Measurements from ENCODE around the gene SPINK13. TPM values are rescaled to one million over a fixed set of nuclear protein-coding genes. Genes with fewer than 3 reads are reported as not detected.
"Not testable (repeated sequence)": the region's sequence is repeated elsewhere in the genome, so short reads cannot be mapped to it uniquely, and the experiment has no call there.

SPINK13 gene
- polyA plus RNA-seq, 1 experiment = not detected

DNA sequence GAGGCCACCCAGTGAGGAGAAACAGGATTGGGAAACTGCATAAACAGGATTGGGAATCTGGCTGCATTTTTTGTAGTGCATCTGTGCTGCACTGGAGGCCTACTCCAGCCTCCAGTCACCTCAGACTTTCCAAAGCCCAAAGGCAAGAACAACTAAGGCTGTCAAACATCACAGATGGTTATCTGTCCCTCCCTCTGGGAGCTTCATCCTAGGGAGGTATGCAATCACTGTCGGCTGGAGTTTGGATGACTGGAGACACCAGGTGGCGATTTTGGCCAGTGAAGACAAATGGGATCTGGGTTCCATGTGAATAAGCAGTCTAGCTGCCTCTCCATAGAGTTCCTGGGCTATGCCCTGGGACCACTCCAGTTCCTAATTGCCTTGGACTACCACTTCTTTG is 9.3 kb upstream of the SPINK13 start:
- no peak overlapping the region for H3K4me3 ChIP-seq (ENCODE audit: low read depth, low read length)
- no peaks in the 10 kb centered on the region for H3K9me3 ChIP-seq (ENCODE audit: control insufficient read depth, insufficient read depth, low read length)
- ChIA-PET POLR2A (no interaction called here), CTCF (no interaction called here)
- TF ChIP-seq, protein P1, sequence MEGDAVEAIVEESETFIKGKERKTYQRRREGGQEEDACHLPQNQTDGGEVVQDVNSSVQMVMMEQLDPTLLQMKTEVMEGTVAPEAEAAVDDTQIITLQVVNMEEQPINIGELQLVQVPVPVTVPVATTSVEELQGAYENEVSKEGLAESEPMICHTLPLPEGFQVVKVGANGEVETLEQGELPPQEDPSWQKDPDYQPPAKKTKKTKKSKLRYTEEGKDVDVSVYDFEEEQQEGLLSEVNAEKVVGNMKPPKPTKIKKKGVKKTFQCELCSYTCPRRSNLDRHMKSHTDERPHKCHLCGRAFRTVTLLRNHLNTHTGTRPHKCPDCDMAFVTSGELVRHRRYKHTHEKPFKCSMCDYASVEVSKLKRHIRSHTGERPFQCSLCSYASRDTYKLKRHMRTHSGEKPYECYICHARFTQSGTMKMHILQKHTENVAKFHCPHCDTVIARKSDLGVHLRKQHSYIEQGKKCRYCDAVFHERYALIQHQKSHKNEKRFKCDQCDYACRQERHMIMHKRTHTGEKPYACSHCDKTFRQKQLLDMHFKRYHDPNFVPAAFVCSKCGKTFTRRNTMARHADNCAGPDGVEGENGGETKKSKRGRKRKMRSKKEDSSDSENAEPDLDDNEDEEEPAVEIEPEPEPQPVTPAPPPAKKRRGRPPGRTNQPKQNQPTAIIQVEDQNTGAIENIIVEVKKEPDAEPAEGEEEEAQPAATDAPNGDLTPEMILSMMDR (IDR thresholded peaks at IDR 0.05; ENCODE audit: low read depth, low read length) = no peak
- no peak overlapping the region for H3K27ac ChIP-seq (ENCODE audit: low read depth, low read length)
- H3K27me3 ChIP-seq (ENCODE audit: control insufficient read depth, insufficient read depth, low read length) = no peaks in the 10 kb centered on the region
- no peak for DNase-seq (ENCODE audit: low read depth, low spot score)

DNA sequence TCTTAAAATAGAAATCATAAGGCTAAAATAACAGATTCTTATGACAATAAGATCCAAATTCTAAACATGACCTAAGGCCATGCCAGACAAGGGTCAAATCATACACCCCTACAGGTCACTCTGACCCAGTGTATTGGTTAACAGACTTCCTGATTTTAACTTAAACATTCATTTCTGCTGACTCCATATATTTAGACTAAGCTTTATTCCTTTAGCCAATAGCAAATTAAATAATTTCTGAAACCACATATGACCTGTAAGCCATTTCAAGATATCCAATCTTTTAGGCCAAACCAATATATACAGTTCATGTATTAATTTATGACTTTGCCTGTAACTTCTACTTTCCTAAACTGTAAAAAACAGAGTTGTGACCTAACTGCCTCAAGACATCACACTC is 7.4 kb upstream of the SPINK13 start:
- no peak overlapping the region for H3K27ac ChIP-seq (ENCODE audit: low read depth, low read length)
- TF ChIP-seq, protein P1 (IDR thresholded peaks at IDR 0.05; ENCODE audit: low read depth, low read length) = no peak
- POLR2A ChIA-PET = no interaction called here
- CTCF ChIA-PET = no interaction called here
- H3K4me3 ChIP-seq (ENCODE audit: low read depth, low read length) = no peak overlapping the region
- no peak for DNase-seq (ENCODE audit: low read depth, low spot score)
- H3K9me3 ChIP-seq (ENCODE audit: control insufficient read depth, insufficient read depth, low read length) = no peaks in the 10 kb centered on the region
- no peaks in the 10 kb centered on the region for H3K27me3 ChIP-seq (ENCODE audit: control insufficient read depth, insufficient read depth, low read length)

DNA sequence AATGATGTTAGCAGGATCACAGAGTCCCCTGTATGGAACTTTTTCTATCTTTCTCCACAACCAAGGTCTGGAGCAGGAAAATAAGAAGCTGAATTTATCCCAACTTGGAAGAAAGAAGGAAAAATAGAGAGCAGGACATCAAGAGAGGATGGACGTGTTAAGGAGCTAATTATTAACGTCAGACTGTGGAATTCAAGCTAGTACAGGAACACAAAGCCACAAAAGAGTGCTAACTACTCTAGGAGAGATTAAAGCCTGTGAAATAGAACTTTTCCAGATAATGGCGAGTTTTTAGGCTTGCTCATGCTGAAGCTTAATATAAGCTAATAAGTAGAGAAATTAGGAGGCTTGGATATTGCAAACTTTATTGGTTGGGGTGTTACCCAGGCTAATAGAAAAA is 632 bp upstream of the SPINK13 start:
- POLR2A ChIA-PET = no interaction called here
- no peak overlapping the region for H3K4me3 ChIP-seq (ENCODE audit: low read depth, low read length)
- no peaks in the 10 kb centered on the region for H3K9me3 ChIP-seq (ENCODE audit: control insufficient read depth, insufficient read depth, low read length)
- H3K27ac ChIP-seq (ENCODE audit: low read depth, low read length) = no peak overlapping the region
- CTCF ChIA-PET = no interaction called here
- no peaks in the 10 kb centered on the region for H3K27me3 ChIP-seq (ENCODE audit: control insufficient read depth, insufficient read depth, low read length)
- TF ChIP-seq, protein P1 (IDR thresholded peaks at IDR 0.05; ENCODE audit: low read depth, low read length) = no peak
- no peak for DNase-seq (ENCODE audit: low read depth, low spot score)

DNA sequence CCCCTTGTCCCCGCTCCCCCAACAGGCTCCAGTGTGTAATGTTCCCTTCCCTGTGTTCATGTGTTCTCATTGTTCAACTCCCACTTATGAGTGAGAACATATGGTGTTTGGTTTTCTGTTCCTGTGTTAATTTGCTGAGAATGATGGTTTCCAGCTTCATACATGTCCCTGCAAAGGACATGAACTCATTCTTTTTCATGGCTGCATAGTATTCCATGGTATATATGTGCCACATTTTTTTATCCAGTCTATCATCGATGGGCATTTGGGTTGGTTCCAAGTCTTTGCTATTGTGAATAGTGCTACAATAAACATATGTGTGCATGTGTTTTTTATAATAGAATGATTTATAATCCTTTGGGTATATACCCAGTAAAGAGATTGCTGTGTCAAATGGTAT is 6.5 kb downstream of the SPINK13 start:
- CTCF ChIA-PET; H3K27me3 ChIP-seq (ENCODE audit: control insufficient read depth, insufficient read depth, low read length); DNase-seq (ENCODE audit: low read depth, low spot score); H3K4me3 ChIP-seq (ENCODE audit: low read depth, low read length); H3K27ac ChIP-seq (ENCODE audit: low read depth, low read length); POLR2A ChIA-PET; H3K9me3 ChIP-seq (ENCODE audit: control insufficient read depth, insufficient read depth, low read length): not testable (repeated sequence)

DNA sequence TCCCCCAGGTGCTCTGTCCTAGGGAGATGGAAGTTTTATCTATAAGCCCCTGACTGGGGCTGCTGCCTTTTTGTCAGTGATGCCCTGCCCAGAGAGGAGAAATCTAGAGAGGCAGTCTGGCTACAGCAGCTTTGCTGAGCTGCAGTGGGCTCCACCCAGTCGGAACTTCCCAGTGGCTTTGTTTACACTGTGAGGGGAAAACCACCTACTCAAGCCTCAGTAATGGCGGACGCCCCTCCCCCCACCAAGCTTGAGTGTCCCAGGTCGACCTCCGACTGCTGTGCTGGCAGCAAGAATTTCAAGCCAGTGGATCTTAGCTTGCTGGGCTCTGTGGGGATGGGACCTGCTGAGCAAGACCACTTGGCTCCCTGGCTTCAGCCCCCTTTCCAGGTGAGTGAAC is 12.3 kb downstream of the SPINK13 start:
- POLR2A ChIA-PET; DNase-seq (ENCODE audit: low read depth, low spot score); H3K4me3 ChIP-seq (ENCODE audit: low read depth, low read length): not testable (repeated sequence)

DNA sequence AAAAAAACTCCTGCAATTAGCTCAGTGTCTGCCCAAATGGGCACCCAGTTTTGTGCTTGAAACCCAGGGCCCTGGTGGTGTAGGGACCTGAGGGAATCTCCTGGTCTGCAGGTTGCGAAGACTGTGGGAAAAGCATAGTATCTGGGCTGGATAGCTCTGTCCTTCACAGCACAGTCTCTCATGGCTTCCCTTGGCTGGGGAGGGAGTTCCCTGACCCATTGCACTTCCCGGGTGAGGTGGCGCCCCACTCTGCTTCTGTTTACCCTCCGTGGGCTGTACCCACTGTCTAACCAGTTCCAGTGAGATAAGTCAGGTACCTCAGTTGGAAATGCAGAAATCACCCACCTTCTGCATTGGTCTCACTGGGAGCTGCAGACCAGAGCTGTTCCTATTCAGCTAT is 12.7 kb downstream of the SPINK13 start:
- CTCF ChIA-PET = interaction anchor here (1.5 kb wide), 1 partner anchor 94 kb away, joined by 4 read pairs; no protein-coding TSS in a partner anchor
- H3K27me3 ChIP-seq (ENCODE audit: control insufficient read depth, insufficient read depth, low read length); H3K4me3 ChIP-seq (ENCODE audit: low read depth, low read length); H3K9me3 ChIP-seq (ENCODE audit: control insufficient read depth, insufficient read depth, low read length); POLR2A ChIA-PET; H3K27ac ChIP-seq (ENCODE audit: low read depth, low read length); DNase-seq (ENCODE audit: low read depth, low spot score): not testable (repeated sequence)

More for the DNA sequence above, 12.3 kb downstream of the SPINK13 start:
- H3K9me3 ChIP-seq (ENCODE audit: control insufficient read depth, insufficient read depth, low read length); H3K27me3 ChIP-seq (ENCODE audit: control insufficient read depth, insufficient read depth, low read length); H3K27ac ChIP-seq (ENCODE audit: low read depth, low read length): not testable (repeated sequence)
- CTCF ChIA-PET = interaction anchor here (1.5 kb wide), 1 partner anchor 94 kb away, joined by 4 read pairs; no protein-coding TSS in a partner anchor

Data from AG04450 (cell line).